Measurements from ENCODE around the gene LCNL1. TPM values are rescaled to one million over a fixed set of nuclear protein-coding genes. Genes with fewer than 3 reads are reported as not detected.

The LCNL1 gene
- total RNA-seq, 1 experiment from 2014 or later: not detected

- TF ChIP-seq CTCF (IDR thresholded peaks at IDR 0.05; ENCODE audit: unreplicated experiment): no peak
- ChIA-PET POLR2A (interaction anchor here (1.5 kb wide), 1 partner anchor 12 kb away, joined by 5 read pairs; no protein-coding TSS in a partner anchor), CTCF (interaction anchor here (1.1 kb wide), 2 partner anchors 69 to 75 kb away, joined by 3 read pairs; no protein-coding TSS in a partner anchor)
- BruUV-seq (replicated peaks): no TSS peak
- intact Hi-C loops (cut with micrococcal nuclease): no loop called here
- no peak overlapping the region for H3K27ac Mint-ChIP-seq (ENCODE audit: low read depth, unreplicated experiment)
- no peak for DNase-seq (ENCODE audit: unreplicated experiment)
- no peak overlapping the region for H3K4me3 Mint-ChIP-seq (ENCODE audit: unreplicated experiment)
- H3K9me3 Mint-ChIP-seq (ENCODE audit: unreplicated experiment): peaks cover 10% of the 10 kb centered on the region
- peaks cover 7% of the 10 kb centered on the region for H3K36me3 Mint-ChIP-seq (ENCODE audit: insufficient read depth, unreplicated experiment)
- no peaks in the 10 kb centered on the region for H3K27me3 Mint-ChIP-seq (ENCODE audit: insufficient read depth, unreplicated experiment)
- peaks cover 10% of the 10 kb centered on the region for H3K4me1 Mint-ChIP-seq (ENCODE audit: insufficient read depth, unreplicated experiment)
Measured at GRCh38 chr9:136960212-136960937, 22.4 kb upstream of the LCNL1 start.

- Mint-ChIP-seq H3K4me3 (ENCODE audit: unreplicated experiment) (no peak overlapping the region), H3K9me3 (ENCODE audit: unreplicated experiment) (peaks cover 10% of the 10 kb centered on the region), H3K27ac (ENCODE audit: low read depth, unreplicated experiment) (no peak overlapping the region), H3K36me3 (ENCODE audit: insufficient read depth, unreplicated experiment) (peaks cover 7% of the 10 kb centered on the region), H3K27me3 (ENCODE audit: insufficient read depth, unreplicated experiment) (no peaks in the 10 kb centered on the region), H3K4me1 (ENCODE audit: insufficient read depth, unreplicated experiment) (peaks cover 10% of the 10 kb centered on the region)
- TF ChIP-seq CTCF (IDR thresholded peaks at IDR 0.05; ENCODE audit: unreplicated experiment): no peak
- no peak for DNase-seq (ENCODE audit: unreplicated experiment)
- ChIA-PET POLR2A (no interaction called here), CTCF (no interaction called here)
- no TSS peak for BruUV-seq (replicated peaks)
- intact Hi-C loops (cut with micrococcal nuclease): no loop called here
Measured at GRCh38 chr9:136960938-136961275, 21.9 kb upstream of the LCNL1 start.

GRCh38 chr9:136961279-136962065 lies 21.3 kb upstream of the LCNL1 start:
- H3K4me3 Mint-ChIP-seq (ENCODE audit: unreplicated experiment): no peak overlapping the region
- TF ChIP-seq CTCF (IDR thresholded peaks at IDR 0.05; ENCODE audit: unreplicated experiment): no peak
- H3K36me3 Mint-ChIP-seq (ENCODE audit: insufficient read depth, unreplicated experiment): peaks cover 7% of the 10 kb centered on the region
- peaks cover 10% of the 10 kb centered on the region for H3K4me1 Mint-ChIP-seq (ENCODE audit: insufficient read depth, unreplicated experiment)
- DNase-seq (ENCODE audit: unreplicated experiment): no peak
- peaks cover 6% of the 10 kb centered on the region for H3K9me3 Mint-ChIP-seq (ENCODE audit: unreplicated experiment)
- ChIA-PET CTCF (interaction anchor here (0.6 to 1.5 kb wide), 2 partner anchors 8 to 28 kb away, joined by 3 read pairs; no protein-coding TSS in a partner anchor), POLR2A (no interaction called here)
- no peak overlapping the region for H3K27ac Mint-ChIP-seq (ENCODE audit: low read depth, unreplicated experiment)
- BruUV-seq (replicated peaks): no TSS peak
- H3K27me3 Mint-ChIP-seq (ENCODE audit: insufficient read depth, unreplicated experiment): no peaks in the 10 kb centered on the region
- intact Hi-C loops (cut with micrococcal nuclease): no loop called here

GRCh38 chr9:136962163-136962562 lies 20.6 kb upstream of the LCNL1 start:
- Mint-ChIP-seq H3K9me3 (ENCODE audit: unreplicated experiment) (no peaks in the 10 kb centered on the region), H3K4me1 (ENCODE audit: insufficient read depth, unreplicated experiment) (peaks cover 10% of the 10 kb centered on the region), H3K36me3 (ENCODE audit: insufficient read depth, unreplicated experiment) (peaks cover 7% of the 10 kb centered on the region), H3K27ac (ENCODE audit: low read depth, unreplicated experiment) (no peak overlapping the region), H3K4me3 (ENCODE audit: unreplicated experiment) (no peak overlapping the region), H3K27me3 (ENCODE audit: insufficient read depth, unreplicated experiment) (no peaks in the 10 kb centered on the region)
- POLR2A ChIA-PET: no interaction called here
- no peak for DNase-seq (ENCODE audit: unreplicated experiment)
- intact Hi-C loops (cut with micrococcal nuclease): no loop called here
- CTCF ChIA-PET: interaction anchor here (0.9 to 1.5 kb wide), 2 partner anchors 9 to 731 kb away, joined by 3 read pairs; no protein-coding TSS in a partner anchor
- BruUV-seq (replicated peaks): no TSS peak
- no peak for TF ChIP-seq CTCF (IDR thresholded peaks at IDR 0.05; ENCODE audit: unreplicated experiment)
